ENCODE results near the gene ELAVL1. TPM values are rescaled to one million over a fixed set of nuclear protein-coding genes. Genes with fewer than 3 reads are reported as not detected.

The ELAVL1 gene
- total and polyA plus RNA-seq, 9 of the 15 experiments (the other 6 are each of a cell fraction or from before 2014, with no cell fraction given), result 4.3 to 172 (median 69.2) TPM

DNA sequence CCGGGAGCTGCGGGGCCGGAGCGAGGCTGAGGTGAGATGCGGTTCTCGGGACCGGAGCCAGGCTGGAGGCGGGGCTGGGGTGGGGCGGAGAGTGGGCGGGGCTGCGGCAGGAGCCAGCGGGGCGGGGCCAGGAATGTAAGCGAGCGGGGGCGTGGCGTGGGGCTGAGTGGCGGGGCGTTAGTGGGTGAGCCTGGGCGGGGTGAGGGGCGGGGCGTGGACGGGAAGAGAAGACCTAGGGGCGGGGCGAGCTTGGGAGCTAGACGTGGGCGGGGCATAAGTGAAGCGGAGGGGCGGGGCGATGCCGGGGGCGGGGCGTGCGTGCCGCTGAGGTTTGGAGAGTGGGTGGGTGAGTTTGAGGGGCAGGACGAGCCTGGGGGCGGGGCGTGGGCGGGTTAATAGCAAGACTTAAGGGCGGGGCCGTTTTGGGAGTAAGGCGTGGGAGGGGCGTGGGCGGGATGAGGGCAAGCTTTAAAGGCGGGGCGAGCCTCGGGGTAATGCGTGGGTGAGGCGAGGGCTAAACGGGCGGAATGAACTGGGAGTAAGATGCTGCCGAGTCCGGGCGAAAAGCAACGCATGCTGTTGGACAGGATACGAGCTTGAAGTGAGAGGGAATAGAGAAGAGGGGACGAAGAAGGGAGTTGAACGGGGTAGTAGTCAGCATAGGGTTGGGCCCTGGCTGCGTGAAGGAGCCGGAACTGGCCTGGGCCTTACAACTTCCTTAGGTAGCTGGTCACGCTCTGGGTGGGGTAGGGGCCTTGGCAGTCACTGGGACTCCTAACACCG is 84.7 kb downstream of the ELAVL1 start (continued):
- TF ChIP-seq, protein P1, sequence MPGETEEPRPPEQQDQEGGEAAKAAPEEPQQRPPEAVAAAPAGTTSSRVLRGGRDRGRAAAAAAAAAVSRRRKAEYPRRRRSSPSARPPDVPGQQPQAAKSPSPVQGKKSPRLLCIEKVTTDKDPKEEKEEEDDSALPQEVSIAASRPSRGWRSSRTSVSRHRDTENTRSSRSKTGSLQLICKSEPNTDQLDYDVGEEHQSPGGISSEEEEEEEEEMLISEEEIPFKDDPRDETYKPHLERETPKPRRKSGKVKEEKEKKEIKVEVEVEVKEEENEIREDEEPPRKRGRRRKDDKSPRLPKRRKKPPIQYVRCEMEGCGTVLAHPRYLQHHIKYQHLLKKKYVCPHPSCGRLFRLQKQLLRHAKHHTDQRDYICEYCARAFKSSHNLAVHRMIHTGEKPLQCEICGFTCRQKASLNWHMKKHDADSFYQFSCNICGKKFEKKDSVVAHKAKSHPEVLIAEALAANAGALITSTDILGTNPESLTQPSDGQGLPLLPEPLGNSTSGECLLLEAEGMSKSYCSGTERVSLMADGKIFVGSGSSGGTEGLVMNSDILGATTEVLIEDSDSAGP (CRISPR knock-in tag; IDR thresholded peaks at IDR 0.05), result peak; percentile 57; the same call in 1 of the 2 replicates
- TF ChIP-seq HLTF (IDR thresholded peaks at IDR 0.05) (0 out of 2 replicates have a peak, but pooled peaks have one; percentile 63), LCOR (CRISPR knock-in tag; IDR thresholded peaks at IDR 0.05) (peak; percentile 17; the same call in 1 of the 2 replicates), WHSC1 (IDR thresholded peaks at IDR 0.05; ENCODE audit: low read length) (no peak), ELF2 (CRISPR knock-in tag; IDR thresholded peaks at IDR 0.05) (peak; percentile 63), L3MBTL2 (IDR thresholded peaks at IDR 0.05) (peak; percentile 66), NRF1 (conservative IDR thresholded peaks at IDR 0.05 in 1 of 2, IDR thresholded peaks at IDR 0.05 in 1 of 2) (peak; percentile 38 to 53; a peak in 3 of 4 replicates), CBX8 (IDR thresholded peaks at IDR 0.05; ENCODE audit: borderline replicate concordance, extremely low read depth, low read depth, low read length, poor library complexity, severe bottlenecking) (no peak)
- TF ChIP-seq, protein P2, sequence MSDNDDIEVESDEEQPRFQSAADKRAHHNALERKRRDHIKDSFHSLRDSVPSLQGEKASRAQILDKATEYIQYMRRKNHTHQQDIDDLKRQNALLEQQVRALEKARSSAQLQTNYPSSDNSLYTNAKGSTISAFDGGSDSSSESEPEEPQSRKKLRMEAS (CRISPR knock-in tag; IDR thresholded peaks at IDR 0.05), result peak; percentile 62
- TF ChIP-seq, protein P3, sequence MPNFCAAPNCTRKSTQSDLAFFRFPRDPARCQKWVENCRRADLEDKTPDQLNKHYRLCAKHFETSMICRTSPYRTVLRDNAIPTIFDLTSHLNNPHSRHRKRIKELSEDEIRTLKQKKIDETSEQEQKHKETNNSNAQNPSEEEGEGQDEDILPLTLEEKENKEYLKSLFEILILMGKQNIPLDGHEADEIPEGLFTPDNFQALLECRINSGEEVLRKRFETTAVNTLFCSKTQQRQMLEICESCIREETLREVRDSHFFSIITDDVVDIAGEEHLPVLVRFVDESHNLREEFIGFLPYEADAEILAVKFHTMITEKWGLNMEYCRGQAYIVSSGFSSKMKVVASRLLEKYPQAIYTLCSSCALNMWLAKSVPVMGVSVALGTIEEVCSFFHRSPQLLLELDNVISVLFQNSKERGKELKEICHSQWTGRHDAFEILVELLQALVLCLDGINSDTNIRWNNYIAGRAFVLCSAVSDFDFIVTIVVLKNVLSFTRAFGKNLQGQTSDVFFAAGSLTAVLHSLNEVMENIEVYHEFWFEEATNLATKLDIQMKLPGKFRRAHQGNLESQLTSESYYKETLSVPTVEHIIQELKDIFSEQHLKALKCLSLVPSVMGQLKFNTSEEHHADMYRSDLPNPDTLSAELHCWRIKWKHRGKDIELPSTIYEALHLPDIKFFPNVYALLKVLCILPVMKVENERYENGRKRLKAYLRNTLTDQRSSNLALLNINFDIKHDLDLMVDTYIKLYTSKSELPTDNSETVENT (CRISPR knock-in tag; IDR thresholded peaks at IDR 0.05), result peak; percentile 59
- TF ChIP-seq, protein P4, sequence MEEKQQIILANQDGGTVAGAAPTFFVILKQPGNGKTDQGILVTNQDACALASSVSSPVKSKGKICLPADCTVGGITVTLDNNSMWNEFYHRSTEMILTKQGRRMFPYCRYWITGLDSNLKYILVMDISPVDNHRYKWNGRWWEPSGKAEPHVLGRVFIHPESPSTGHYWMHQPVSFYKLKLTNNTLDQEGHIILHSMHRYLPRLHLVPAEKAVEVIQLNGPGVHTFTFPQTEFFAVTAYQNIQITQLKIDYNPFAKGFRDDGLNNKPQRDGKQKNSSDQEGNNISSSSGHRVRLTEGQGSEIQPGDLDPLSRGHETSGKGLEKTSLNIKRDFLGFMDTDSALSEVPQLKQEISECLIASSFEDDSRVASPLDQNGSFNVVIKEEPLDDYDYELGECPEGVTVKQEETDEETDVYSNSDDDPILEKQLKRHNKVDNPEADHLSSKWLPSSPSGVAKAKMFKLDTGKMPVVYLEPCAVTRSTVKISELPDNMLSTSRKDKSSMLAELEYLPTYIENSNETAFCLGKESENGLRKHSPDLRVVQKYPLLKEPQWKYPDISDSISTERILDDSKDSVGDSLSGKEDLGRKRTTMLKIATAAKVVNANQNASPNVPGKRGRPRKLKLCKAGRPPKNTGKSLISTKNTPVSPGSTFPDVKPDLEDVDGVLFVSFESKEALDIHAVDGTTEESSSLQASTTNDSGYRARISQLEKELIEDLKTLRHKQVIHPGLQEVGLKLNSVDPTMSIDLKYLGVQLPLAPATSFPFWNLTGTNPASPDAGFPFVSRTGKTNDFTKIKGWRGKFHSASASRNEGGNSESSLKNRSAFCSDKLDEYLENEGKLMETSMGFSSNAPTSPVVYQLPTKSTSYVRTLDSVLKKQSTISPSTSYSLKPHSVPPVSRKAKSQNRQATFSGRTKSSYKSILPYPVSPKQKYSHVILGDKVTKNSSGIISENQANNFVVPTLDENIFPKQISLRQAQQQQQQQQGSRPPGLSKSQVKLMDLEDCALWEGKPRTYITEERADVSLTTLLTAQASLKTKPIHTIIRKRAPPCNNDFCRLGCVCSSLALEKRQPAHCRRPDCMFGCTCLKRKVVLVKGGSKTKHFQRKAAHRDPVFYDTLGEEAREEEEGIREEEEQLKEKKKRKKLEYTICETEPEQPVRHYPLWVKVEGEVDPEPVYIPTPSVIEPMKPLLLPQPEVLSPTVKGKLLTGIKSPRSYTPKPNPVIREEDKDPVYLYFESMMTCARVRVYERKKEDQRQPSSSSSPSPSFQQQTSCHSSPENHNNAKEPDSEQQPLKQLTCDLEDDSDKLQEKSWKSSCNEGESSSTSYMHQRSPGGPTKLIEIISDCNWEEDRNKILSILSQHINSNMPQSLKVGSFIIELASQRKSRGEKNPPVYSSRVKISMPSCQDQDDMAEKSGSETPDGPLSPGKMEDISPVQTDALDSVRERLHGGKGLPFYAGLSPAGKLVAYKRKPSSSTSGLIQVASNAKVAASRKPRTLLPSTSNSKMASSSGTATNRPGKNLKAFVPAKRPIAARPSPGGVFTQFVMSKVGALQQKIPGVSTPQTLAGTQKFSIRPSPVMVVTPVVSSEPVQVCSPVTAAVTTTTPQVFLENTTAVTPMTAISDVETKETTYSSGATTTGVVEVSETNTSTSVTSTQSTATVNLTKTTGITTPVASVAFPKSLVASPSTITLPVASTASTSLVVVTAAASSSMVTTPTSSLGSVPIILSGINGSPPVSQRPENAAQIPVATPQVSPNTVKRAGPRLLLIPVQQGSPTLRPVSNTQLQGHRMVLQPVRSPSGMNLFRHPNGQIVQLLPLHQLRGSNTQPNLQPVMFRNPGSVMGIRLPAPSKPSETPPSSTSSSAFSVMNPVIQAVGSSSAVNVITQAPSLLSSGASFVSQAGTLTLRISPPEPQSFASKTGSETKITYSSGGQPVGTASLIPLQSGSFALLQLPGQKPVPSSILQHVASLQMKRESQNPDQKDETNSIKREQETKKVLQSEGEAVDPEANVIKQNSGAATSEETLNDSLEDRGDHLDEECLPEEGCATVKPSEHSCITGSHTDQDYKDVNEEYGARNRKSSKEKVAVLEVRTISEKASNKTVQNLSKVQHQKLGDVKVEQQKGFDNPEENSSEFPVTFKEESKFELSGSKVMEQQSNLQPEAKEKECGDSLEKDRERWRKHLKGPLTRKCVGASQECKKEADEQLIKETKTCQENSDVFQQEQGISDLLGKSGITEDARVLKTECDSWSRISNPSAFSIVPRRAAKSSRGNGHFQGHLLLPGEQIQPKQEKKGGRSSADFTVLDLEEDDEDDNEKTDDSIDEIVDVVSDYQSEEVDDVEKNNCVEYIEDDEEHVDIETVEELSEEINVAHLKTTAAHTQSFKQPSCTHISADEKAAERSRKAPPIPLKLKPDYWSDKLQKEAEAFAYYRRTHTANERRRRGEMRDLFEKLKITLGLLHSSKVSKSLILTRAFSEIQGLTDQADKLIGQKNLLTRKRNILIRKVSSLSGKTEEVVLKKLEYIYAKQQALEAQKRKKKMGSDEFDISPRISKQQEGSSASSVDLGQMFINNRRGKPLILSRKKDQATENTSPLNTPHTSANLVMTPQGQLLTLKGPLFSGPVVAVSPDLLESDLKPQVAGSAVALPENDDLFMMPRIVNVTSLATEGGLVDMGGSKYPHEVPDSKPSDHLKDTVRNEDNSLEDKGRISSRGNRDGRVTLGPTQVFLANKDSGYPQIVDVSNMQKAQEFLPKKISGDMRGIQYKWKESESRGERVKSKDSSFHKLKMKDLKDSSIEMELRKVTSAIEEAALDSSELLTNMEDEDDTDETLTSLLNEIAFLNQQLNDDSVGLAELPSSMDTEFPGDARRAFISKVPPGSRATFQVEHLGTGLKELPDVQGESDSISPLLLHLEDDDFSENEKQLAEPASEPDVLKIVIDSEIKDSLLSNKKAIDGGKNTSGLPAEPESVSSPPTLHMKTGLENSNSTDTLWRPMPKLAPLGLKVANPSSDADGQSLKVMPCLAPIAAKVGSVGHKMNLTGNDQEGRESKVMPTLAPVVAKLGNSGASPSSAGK (IDR thresholded peaks at IDR 0.05), result peak; percentile 66
